Endothelial cell of umbilical vein (primary cell): ENCODE measurements around the gene KIF3A. TPM values are rescaled to one million over a fixed set of nuclear protein-coding genes. Genes with fewer than 3 reads are reported as not detected.

Experiments used
- BruUV-seq: library from RNA; stranded (reverse); fragments of 400-500 nt; replicated peaks from 2 replicates; lab custom pipeline; 2021; lab: Mats Ljungman, UMichigan
- CTCF ChIA-PET: fragments of 300-600, 350-600 bp; sonication (Branson Sonifier 250); formaldehyde crosslinking; loops from one replicate; lab custom pipeline; 2021; ENCODE audit warnings: antibody characterized with exemption, inconsistent platforms; lab: Charles Lee
- POLR2A ChIA-PET: fragments of 300-600, 350-600 bp; sonication (Branson Sonifier 250); formaldehyde crosslinking; loops from one replicate; lab custom pipeline; 2021; ENCODE audit warnings: antibody characterized with exemption, inconsistent platforms; lab: Charles Lee
- DNase-seq: peaks from one replicate; pipeline ENCODE4 v3.0.0-alpha.2; 2011; ENCODE audit warnings: low read depth, low spot score
- FAIRE-seq: peaks from 2 replicates; lab custom pipeline; 2011; peaks lifted over from hg19 to GRCh38; lab: Jason Lieb, UNC
- H2AFZ ChIP-seq: 2 replicates; pipeline ENCODE4 v1.6.0; 2012; ENCODE audit warnings: low read depth, low read length, control low read depth, inconsistent platforms
- H3K27ac ChIP-seq: 2 replicates; pipeline ENCODE4 v1.5.1; 2011; ENCODE audit warnings: low read depth, mild to moderate bottlenecking, control low read depth, low read length, moderate library complexity; ENCODE audit not compliant: insufficient read depth
- H3K27me3 ChIP-seq, 2 experiments: 2 replicates each; pipeline versions ENCODE4 v1.6.0 to v1.6.1; 2011; ENCODE audit warnings: low read length in 2 of 2, mixed read lengths in 1 of 2; ENCODE audit not compliant: control insufficient read depth in 2 of 2, insufficient read depth in 2 of 2
- H3K36me3 ChIP-seq, 2 experiments: 2 replicates in 1 of 2; 3 replicates in 1 of 2; pipeline ENCODE4 v1.5.1; 2011; ENCODE audit warnings: low read length in 2 of 2, mild to moderate bottlenecking in 1 of 2, moderate library complexity in 1 of 2; ENCODE audit not compliant: control insufficient read depth in 2 of 2, insufficient read depth in 2 of 2; ENCODE audit errors: extremely low read depth in 1 of 2
- H3K4me1 ChIP-seq: 3 replicates; pipeline ENCODE4 v1.5.1; 2011; ENCODE audit warnings: mild to moderate bottlenecking, low read length; ENCODE audit not compliant: control insufficient read depth, insufficient read depth; ENCODE audit errors: extremely low read depth
- H3K4me2 ChIP-seq: 2 replicates; pipeline ENCODE4 v1.6.1; 2011; ENCODE audit warnings: low read length, control low read depth, mixed read lengths; ENCODE audit not compliant: insufficient read depth
- H3K4me3 ChIP-seq, 3 experiments: fragments of 200-600 bp in 1 of 3; sonication (generic), shearing (Covaris generic) in 1 of 3; replicated peaks in 1 of 3; 2 replicates each; pipeline ENCODE4 v1.5.1; 2011 to 2016; ENCODE audit warnings: control low read depth in 3 of 3, low read length in 3 of 3, mild to moderate bottlenecking in 2 of 3, inconsistent platforms in 1 of 3, low read depth in 1 of 3, moderate library complexity in 1 of 3; ENCODE audit not compliant: insufficient read depth in 1 of 3
- H3K79me2 ChIP-seq: 2 replicates; pipeline ENCODE4 v1.6.0; 2012; ENCODE audit warnings: low read length, inconsistent platforms; ENCODE audit not compliant: control insufficient read depth, insufficient read depth
- H3K9ac ChIP-seq: replicated peaks from 2 replicates; pipeline ENCODE3; 2011; ENCODE audit warnings: low read length, control low read depth; ENCODE audit not compliant: insufficient read depth; ENCODE audit errors: extremely low read depth
- H3K9me1 ChIP-seq: replicated peaks from 3 replicates; pipeline ENCODE4 v1.6.0; 2011; ENCODE audit warnings: mild to moderate bottlenecking, low read length; ENCODE audit not compliant: control insufficient read depth, insufficient read depth; ENCODE audit errors: extremely low read depth
- H3K9me3 ChIP-seq: replicated peaks from 2 replicates; pipeline ENCODE4 v1.5.1; 2012; ENCODE audit warnings: low read length, inconsistent platforms; ENCODE audit not compliant: control insufficient read depth, insufficient read depth
- H4K20me1 ChIP-seq: replicated peaks from 2 replicates; pipeline ENCODE3; 2011; ENCODE audit warnings: mild to moderate bottlenecking, low read length; ENCODE audit not compliant: control insufficient read depth, insufficient read depth; ENCODE audit errors: extremely low read depth
- CTCF ChIP-seq, 2 donors: IDR thresholded peaks; 1 replicate in 1 of 2; 2 replicates in 1 of 2; pipeline ENCODE4 v1.5.1; 2011; ENCODE audit warnings: low read length in 2 of 2, mild to moderate bottlenecking in 2 of 2, moderate library complexity in 2 of 2, control low read depth in 1 of 2, inconsistent platforms in 1 of 2, low read depth in 1 of 2; ENCODE audit not compliant: insufficient read depth in 1 of 2; ENCODE audit errors: extremely low read depth in 1 of 2
- EZH2 ChIP-seq: IDR thresholded peaks from 2 replicates; pipeline ENCODE4 v1.6.1; 2012; ENCODE audit warnings: borderline replicate concordance, low read depth, mild to moderate bottlenecking, moderate library complexity, low read length, inconsistent platforms; ENCODE audit not compliant: severe bottlenecking
- FOS ChIP-seq: IDR thresholded peaks from 2 replicates; pipeline ENCODE4 v1.6.1; 2011; ENCODE audit warnings: mild to moderate bottlenecking, low read length, moderate library complexity, borderline replicate concordance; ENCODE audit not compliant: insufficient read depth
- GATA2 ChIP-seq: IDR thresholded peaks from 2 replicates; pipeline ENCODE4 v1.7.0; 2011; ENCODE audit warnings: low read depth, mild to moderate bottlenecking, moderate library complexity, mixed read lengths, low read length; ENCODE audit not compliant: insufficient read length, insufficient read depth
- JUN ChIP-seq: IDR thresholded peaks from 2 replicates; pipeline ENCODE4 v1.6.1; 2011; ENCODE audit warnings: borderline replicate concordance, low read depth; ENCODE audit not compliant: insufficient read length, insufficient read depth
- MAX ChIP-seq: IDR thresholded peaks from 2 replicates; pipeline ENCODE4 v1.6.1; 2011; ENCODE audit not compliant: insufficient read depth, insufficient read length
- POLR2AphosphoS5 ChIP-seq: IDR thresholded peaks from 2 replicates; pipeline ENCODE4 v1.6.1; 2012; ENCODE audit warnings: low read depth, mild to moderate bottlenecking, control low read depth, low read length, moderate library complexity; ENCODE audit not compliant: insufficient read depth
- dilution Hi-C: fragments of 300-500 bp; cut with MboI; formaldehyde crosslinking; loops from one replicate; pipeline ENCODE4 v1.15.0; 2019; ENCODE audit warnings: low sequenced_read_pairs; ENCODE audit not compliant: extremely low pct_ligation_motif_present
- intact Hi-C: fragments of 100-400 bp; cut with micrococcal nuclease; formaldehyde crosslinking; loops from one replicate; pipeline ENCODE4 v1.10.0; 2022
- polyA plus RNA-seq, 4 experiments: library from polyadenylated mRNA; depleted of rRNA in 3 of 4; stranded (reverse) in 3 of 4; unstranded in 1 of 4; fragments of >200 nt; gene quantifications; 2 replicates each; pipeline versions ENCODE4 v1.2.1 to v1.2.3, GENCODE V29; 2011 to 2012; ENCODE audit warnings: missing spikeins in 1 of 4
- total RNA-seq: library from RNA; stranded (reverse); gene quantifications from 2 replicates; pipeline ENCODE4 v1.2.3, GENCODE V29; 2021

KIF3A gene
- total and polyA plus RNA-seq, 2 donors (not counting 3 experiments of a cell fraction or from before 2014, with no cell fraction given), result 3.3 to 11.2 TPM

- Histone ChIP-seq H3K27ac (no peak overlapping the region), H3K27me3 (peaks cover 4 to 8% of the 10 kb centered on the region in 2 experiments), H3K4me3 (no peak overlapping the region), H2AFZ (peak overlapping the region; percentile 91), H3K4me2 (peak overlapping the region; percentile 77), H3K4me1 (peaks cover 9% of the 10 kb centered on the region), H4K20me1 (no peaks in the 10 kb centered on the region), H3K9me3 (no peaks in the 10 kb centered on the region), H3K9me1 (no peaks in the 10 kb centered on the region), H3K9ac (no peak overlapping the region), H3K79me2 (no peaks in the 10 kb centered on the region), H3K36me3 (no peaks in the 10 kb centered on the region)
- ChIA-PET POLR2A (no interaction called here), CTCF (no interaction called here)
- FAIRE-seq, result peak; percentile 42
- no TSS peak for BruUV-seq
- intact Hi-C loops (loop anchor here (5.0 kb wide), 1 partner anchor 270 kb away; no protein-coding TSS in a partner anchor), dilution Hi-C loops (no loop called here)
- TF ChIP-seq MAX (no peak), FOS (no peak), POLR2AphosphoS5 (no peak), JUN (no peak), EZH2 (no peak), GATA2 (no peak), CTCF (IDR thresholded peaks at IDR 0.05; ENCODE audit: extremely low read depth in 1 of 2, insufficient read depth in 1 of 2, low read depth in 1 of 2, low read length in 2 of 2) (no peak)
- no peak for DNase-seq
Measured at GRCh38 chr5:132656774-132657355, 80.5 kb downstream of the KIF3A start.
